ENCODE measurements around the gene SRSF5.

DNA sequence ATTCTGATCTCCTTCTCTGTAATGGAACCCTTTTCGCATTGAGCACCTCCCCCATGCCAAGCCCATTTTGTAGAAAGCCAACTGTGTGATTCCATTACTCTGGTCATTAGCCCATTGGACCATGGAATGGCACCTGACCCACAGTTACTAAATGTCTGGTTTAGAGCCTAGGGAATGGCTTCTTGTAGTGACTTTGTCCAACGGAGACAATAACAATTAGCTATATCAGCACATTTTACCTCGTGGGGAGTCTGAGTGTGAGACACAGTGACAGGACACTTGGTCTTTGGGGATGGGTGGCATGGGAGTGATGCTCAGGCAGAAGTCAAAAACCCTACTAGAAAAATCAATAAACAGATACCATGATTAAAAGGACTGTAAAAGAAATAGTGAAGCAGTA is 19.7 kb downstream of the SRSF5 start:
- TF ChIP-seq, protein P1, sequence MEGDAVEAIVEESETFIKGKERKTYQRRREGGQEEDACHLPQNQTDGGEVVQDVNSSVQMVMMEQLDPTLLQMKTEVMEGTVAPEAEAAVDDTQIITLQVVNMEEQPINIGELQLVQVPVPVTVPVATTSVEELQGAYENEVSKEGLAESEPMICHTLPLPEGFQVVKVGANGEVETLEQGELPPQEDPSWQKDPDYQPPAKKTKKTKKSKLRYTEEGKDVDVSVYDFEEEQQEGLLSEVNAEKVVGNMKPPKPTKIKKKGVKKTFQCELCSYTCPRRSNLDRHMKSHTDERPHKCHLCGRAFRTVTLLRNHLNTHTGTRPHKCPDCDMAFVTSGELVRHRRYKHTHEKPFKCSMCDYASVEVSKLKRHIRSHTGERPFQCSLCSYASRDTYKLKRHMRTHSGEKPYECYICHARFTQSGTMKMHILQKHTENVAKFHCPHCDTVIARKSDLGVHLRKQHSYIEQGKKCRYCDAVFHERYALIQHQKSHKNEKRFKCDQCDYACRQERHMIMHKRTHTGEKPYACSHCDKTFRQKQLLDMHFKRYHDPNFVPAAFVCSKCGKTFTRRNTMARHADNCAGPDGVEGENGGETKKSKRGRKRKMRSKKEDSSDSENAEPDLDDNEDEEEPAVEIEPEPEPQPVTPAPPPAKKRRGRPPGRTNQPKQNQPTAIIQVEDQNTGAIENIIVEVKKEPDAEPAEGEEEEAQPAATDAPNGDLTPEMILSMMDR (IDR thresholded peaks at IDR 0.05; ENCODE audit: low read depth, low read length) = no peak
- no peak for TF ChIP-seq MYC (IDR thresholded peaks at IDR 0.05; ENCODE audit: low read depth, low read length)
- TF ChIP-seq POLR2A (IDR thresholded peaks at IDR 0.05; ENCODE audit: extremely low read depth, insufficient read length) = no peak
- TF ChIP-seq, protein P2, sequence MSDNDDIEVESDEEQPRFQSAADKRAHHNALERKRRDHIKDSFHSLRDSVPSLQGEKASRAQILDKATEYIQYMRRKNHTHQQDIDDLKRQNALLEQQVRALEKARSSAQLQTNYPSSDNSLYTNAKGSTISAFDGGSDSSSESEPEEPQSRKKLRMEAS (IDR thresholded peaks at IDR 0.05; ENCODE audit: low read depth, low read length) = no peak
